CD4-positive, CD25-positive, alpha-beta regulatory T cell (primary cell): ENCODE data around the gene MFGE8. TPM values are rescaled to one million over a fixed set of nuclear protein-coding genes. Genes with fewer than 3 reads are reported as not detected.
A peak's percentile ranks its signal among the peaks of the same experiment; 100 is the strongest.

Experiments
- ATAC-seq, 2 donors: fragments of 150-1000 bp; cut with Tn5 transposase; one replicate each; pipeline ENCODE4 v1.10.0; 2021; ENCODE audit warnings: low read depth in 2 of 2, moderate number of reproducible peaks in 2 of 2, moderate library complexity in 1 of 2
- DNase-seq, 3 donors: peaks; one replicate each; pipeline versions ENCODE4 v3.0.0 to v3.0.0-alpha.2; 2012 to 2022; ENCODE audit warnings: mixed read lengths in 1 of 3
- H3K27ac ChIP-seq: one replicate; pipeline ENCODE4 v1.7.0; 2013; ENCODE audit warnings: mild to moderate bottlenecking, low read length; ENCODE audit not compliant: insufficient read depth, poor library complexity, severe bottlenecking
- H3K27me3 ChIP-seq: one replicate; pipeline ENCODE4 v1.7.0; 2013; ENCODE audit warnings: low read length; ENCODE audit not compliant: control insufficient read depth, insufficient read depth
- H3K36me3 ChIP-seq: one replicate; pipeline ENCODE4 v1.7.0; 2013; ENCODE audit warnings: mild to moderate bottlenecking, low read length, moderate library complexity; ENCODE audit not compliant: control insufficient read depth, insufficient read depth
- H3K4me1 ChIP-seq: 2 replicates; pipeline ENCODE4 v1.7.0; 2013; ENCODE audit warnings: mild to moderate bottlenecking, low read length; ENCODE audit not compliant: insufficient read depth, control insufficient read depth, poor library complexity, severe bottlenecking
- H3K4me3 ChIP-seq: one replicate; pipeline ENCODE4 v1.7.0; 2013; ENCODE audit warnings: low read depth, mild to moderate bottlenecking, low read length, moderate library complexity
- H3K9me3 ChIP-seq, 2 experiments: 1 replicate in 1 of 2; 2 replicates in 1 of 2; pipeline ENCODE4 v1.7.0; 2013; ENCODE audit warnings: low read length in 2 of 2, mild to moderate bottlenecking in 1 of 2, moderate library complexity in 1 of 2; ENCODE audit not compliant: control insufficient read depth in 2 of 2
- H3K27ac Mint-ChIP-seq, 3 donors: one replicate each; pipeline ENCODE4 v1.8.0; 2020 to 2022; ENCODE audit warnings: mild to moderate bottlenecking in 3 of 3, mixed read lengths in 3 of 3, moderate library complexity in 2 of 3
- H3K27me3 Mint-ChIP-seq: one replicate; pipeline ENCODE4 v1.8.0; 2022; ENCODE audit warnings: mild to moderate bottlenecking, mixed read lengths
- H3K36me3 Mint-ChIP-seq: one replicate; pipeline ENCODE4 v1.8.0; 2020; ENCODE audit warnings: mixed read lengths
- H3K4me1 Mint-ChIP-seq, 4 donors: one replicate each; pipeline ENCODE4 v1.8.0; 2020 to 2022; ENCODE audit warnings: mixed read lengths in 4 of 4, mild to moderate bottlenecking in 1 of 4
- H3K4me3 Mint-ChIP-seq, 4 donors: one replicate each; pipeline ENCODE4 v1.8.0; 2020 to 2022; ENCODE audit warnings: mild to moderate bottlenecking in 4 of 4, mixed read lengths in 4 of 4, moderate library complexity in 3 of 4
- H3K9me3 Mint-ChIP-seq, 7 donors: one replicate each; pipeline ENCODE4 v1.8.0; 2020 to 2022; ENCODE audit warnings: mixed read lengths in 7 of 7, mild to moderate bottlenecking in 3 of 7, moderate library complexity in 2 of 7
- polyA plus RNA-seq, 4 donors: library from polyadenylated mRNA; unstranded; fragments of 300-500 nt; fragmentation: Illumina TruSeq; gene quantifications; one replicate each; pipeline ENCODE4 v1.2.3, GENCODE V29; 2021
- total RNA-seq: library from RNA; stranded (reverse); gene quantifications from one replicate; pipeline ENCODE4 v1.2.3, GENCODE V29; 2022

MFGE8 gene
- total and polyA plus RNA-seq, 5 donors from 2014 or later = 14.0 to 149 (median 14.4) TPM

DNA sequence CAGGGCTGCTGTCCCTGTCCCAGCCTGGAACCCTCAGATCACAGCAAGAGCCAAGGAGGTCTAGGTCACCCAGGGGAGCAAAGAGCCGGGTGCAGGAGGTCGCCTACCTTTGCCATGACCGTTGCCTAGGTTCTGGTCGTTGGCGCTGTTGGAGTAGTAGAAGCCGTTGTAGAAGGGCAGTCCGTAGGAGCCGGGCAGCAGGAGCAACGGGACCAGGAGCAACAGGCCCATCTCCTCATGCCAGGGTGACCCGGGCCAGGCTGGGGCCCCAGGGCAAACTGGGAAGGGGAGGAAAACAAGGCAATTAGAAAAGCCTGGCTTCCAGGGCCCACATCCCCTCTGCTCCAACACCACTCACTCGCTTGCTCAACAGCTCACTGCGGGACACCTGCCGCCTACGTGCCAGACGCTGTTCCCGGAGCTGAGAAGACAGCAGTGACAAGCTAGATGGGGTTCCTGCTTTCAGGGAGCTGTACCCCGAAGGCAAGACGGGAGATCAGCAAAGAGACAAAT is 26.1 kb downstream of the MFGE8 start:
- DNase-seq (no peak), ATAC-seq (no peak)
- H3K9me3 Mint-ChIP-seq = no peaks in the 10 kb centered on the region
- H3K4me1 Mint-ChIP-seq = peaks cover 0 to 57% (median 22%) of the 10 kb centered on the region in 4 donors
- Histone ChIP-seq H3K4me3 (no peak overlapping the region), H3K4me1 (peaks cover 10% of the 10 kb centered on the region), H3K27me3 (no peaks in the 10 kb centered on the region), H3K36me3 (peaks cover 62% of the 10 kb centered on the region), H3K9me3 (no peaks in the 10 kb centered on the region), H3K27ac (no peak overlapping the region)
- H3K27me3 Mint-ChIP-seq = no peaks in the 10 kb centered on the region
- H3K27ac Mint-ChIP-seq = peak overlapping the region in 1 of 3 donors; percentile 51
- peak overlapping the region in 1 of 4 donors; percentile 58 for H3K4me3 Mint-ChIP-seq
- peaks cover 36% of the 10 kb centered on the region for H3K36me3 Mint-ChIP-seq

DNA sequence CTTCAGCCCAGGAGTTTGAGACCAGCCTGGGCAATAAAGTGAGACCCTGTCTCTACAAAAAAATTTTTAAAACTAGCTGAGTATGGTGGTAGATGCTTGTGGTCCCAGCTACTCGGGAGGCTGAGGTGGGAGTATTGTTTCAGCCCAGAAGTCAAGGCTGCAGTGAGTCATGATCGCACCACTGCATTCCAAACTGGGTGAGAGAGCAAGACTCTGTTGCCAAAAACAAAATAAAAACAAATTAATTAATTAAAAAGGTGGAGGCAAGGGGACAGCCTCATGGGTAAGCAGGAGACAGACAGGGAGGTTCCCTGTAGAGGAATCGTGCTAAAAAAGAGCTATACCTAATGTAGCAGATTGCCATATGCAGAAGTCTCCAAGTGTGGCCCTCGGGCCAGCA is 30.4 kb downstream of the MFGE8 start:
- ATAC-seq (no peak), DNase-seq (no peak)
- Histone ChIP-seq H3K27me3 (no peaks in the 10 kb centered on the region), H3K4me3 (no peak overlapping the region), H3K27ac (no peak overlapping the region), H3K9me3 (no peaks in the 10 kb centered on the region), H3K4me1 (no peaks in the 10 kb centered on the region), H3K36me3 (peaks cover 85% of the 10 kb centered on the region)
- Mint-ChIP-seq H3K4me1 (peaks cover 0 to 37% (median 16%) of the 10 kb centered on the region in 4 donors), H3K9me3 (no peaks in the 10 kb centered on the region), H3K4me3 (no peak overlapping the region), H3K27ac (no peak overlapping the region), H3K27me3 (no peaks in the 10 kb centered on the region), H3K36me3 (peaks cover 56% of the 10 kb centered on the region)

DNA sequence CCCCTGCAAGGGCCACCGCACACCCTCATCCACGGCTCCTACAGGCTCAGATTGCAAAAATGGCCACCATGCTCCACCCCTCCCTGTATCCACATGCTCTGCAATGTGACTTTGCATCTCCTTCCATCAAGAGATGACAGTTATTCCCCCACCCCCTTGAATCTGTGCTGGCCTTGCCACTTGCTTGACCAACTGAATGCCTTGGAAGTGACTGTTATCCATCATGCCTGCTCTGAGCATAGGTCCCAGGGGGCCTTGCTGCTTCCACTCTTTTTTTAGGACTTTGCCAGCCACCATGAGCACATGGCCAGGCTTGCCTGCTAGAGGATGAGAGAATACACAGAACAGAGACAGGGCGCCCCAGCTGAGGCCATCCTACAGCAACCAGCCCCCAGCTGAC is 31.4 kb downstream of the MFGE8 start:
- ATAC-seq (no peak), DNase-seq (no peak)
- Mint-ChIP-seq H3K9me3 (no peaks in the 10 kb centered on the region), H3K36me3 (peaks cover 53% of the 10 kb centered on the region), H3K27me3 (no peaks in the 10 kb centered on the region), H3K4me1 (peaks cover 0 to 37% (median 16%) of the 10 kb centered on the region in 4 donors), H3K27ac (peak overlapping the region in 1 of 3 donors; percentile 26), H3K4me3 (no peak overlapping the region)
- H3K4me1 ChIP-seq = no peaks in the 10 kb centered on the region
- no peak overlapping the region for H3K27ac ChIP-seq
- H3K9me3 ChIP-seq = no peaks in the 10 kb centered on the region
- H3K4me3 ChIP-seq = no peak overlapping the region
- peaks cover 88% of the 10 kb centered on the region for H3K36me3 ChIP-seq
- H3K27me3 ChIP-seq = no peaks in the 10 kb centered on the region

DNA sequence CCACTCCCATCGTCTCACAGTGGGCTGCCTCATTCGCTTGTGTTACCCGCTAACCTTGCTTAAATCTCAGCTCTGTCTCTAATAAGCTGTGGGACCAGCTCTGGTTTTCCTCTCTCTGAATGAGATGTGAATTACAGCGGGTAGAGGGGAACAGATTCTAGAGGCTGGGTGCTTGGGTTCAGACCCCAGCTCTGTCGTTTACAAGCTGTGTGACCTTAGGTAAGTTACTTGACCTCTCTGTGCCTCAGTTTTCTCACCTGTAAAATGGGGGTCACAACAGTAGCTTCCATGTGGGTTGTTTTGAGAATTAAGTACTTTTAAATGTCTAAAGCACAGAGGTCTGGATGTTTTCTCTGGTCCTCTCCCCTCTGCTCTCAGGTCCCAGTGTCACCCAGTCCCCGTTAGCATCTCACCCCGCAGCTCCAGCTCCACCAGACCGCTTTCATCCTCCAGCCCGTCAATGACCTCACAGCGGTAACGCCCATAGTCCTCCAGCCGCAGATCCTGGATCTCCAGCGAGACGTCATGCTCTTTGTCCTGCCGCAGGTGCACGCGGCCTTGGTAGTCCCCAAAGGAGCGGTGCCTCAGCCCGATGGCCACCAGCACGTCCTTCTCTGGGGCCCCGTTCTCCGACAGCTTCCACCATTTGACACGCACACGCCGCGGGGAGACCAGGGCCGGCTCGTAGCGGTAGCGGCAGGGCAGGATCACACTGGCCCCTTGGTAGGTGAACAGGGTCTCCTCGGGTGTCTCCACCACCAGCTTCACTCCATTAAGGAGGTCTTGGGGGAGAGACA is 32.0 kb downstream of the MFGE8 start:
- no peak overlapping the region for H3K27ac Mint-ChIP-seq
- peak overlapping the region in 1 of 4 donors; percentile 51 for H3K4me3 Mint-ChIP-seq
- H3K4me1 Mint-ChIP-seq = peaks cover 0 to 35% (median 16%) of the 10 kb centered on the region in 4 donors
- Histone ChIP-seq H3K4me3 (no peak overlapping the region), H3K9me3 (no peaks in the 10 kb centered on the region), H3K27me3 (no peaks in the 10 kb centered on the region), H3K27ac (no peak overlapping the region), H3K36me3 (peaks cover 92% of the 10 kb centered on the region), H3K4me1 (no peaks in the 10 kb centered on the region)
- no peaks in the 10 kb centered on the region for H3K27me3 Mint-ChIP-seq
- no peaks in the 10 kb centered on the region for H3K9me3 Mint-ChIP-seq
- ATAC-seq (no peak), DNase-seq (no peak)
- H3K36me3 Mint-ChIP-seq = peaks cover 59% of the 10 kb centered on the region

DNA sequence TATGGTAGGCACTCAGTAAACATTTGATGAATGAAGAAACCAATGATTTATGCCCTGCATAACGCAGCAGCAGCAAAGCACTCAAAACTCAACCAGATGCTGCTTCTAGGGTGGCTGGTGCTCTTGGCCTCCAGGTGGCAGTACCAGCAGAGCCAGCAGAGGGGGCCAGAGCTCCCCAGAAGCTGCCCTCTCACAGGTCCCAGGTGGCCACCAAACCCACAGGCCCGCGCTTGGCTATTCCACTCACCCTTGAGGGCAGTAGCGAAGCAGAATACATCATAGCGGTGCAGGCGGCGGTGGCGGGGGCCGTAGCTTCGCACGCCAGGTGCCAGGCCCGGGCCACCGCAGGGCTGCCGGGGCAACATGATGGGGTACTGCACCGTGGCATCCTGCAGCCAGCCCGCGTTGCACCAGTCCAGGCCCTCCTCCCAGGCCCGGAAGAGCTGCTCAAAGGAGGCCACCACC is 34.4 kb downstream of the MFGE8 start:
- no peak overlapping the region for H3K4me3 Mint-ChIP-seq
- H3K27me3 ChIP-seq = no peaks in the 10 kb centered on the region
- no peak overlapping the region for H3K27ac ChIP-seq
- no peaks in the 10 kb centered on the region for H3K4me1 ChIP-seq
- H3K9me3 Mint-ChIP-seq = no peaks in the 10 kb centered on the region
- ATAC-seq (peak; percentile 50 to 63), DNase-seq (peak in 2 of 3 donors; percentile 27 to 56)
- peaks cover 80% of the 10 kb centered on the region for H3K36me3 ChIP-seq
- peaks cover 60% of the 10 kb centered on the region for H3K36me3 Mint-ChIP-seq
- no peaks in the 10 kb centered on the region for H3K9me3 ChIP-seq
- H3K27ac Mint-ChIP-seq = no peak overlapping the region
- no peaks in the 10 kb centered on the region for H3K27me3 Mint-ChIP-seq
- no peak overlapping the region for H3K4me3 ChIP-seq
- peaks cover 0 to 26% (median 11%) of the 10 kb centered on the region in 4 donors for H3K4me1 Mint-ChIP-seq

DNA sequence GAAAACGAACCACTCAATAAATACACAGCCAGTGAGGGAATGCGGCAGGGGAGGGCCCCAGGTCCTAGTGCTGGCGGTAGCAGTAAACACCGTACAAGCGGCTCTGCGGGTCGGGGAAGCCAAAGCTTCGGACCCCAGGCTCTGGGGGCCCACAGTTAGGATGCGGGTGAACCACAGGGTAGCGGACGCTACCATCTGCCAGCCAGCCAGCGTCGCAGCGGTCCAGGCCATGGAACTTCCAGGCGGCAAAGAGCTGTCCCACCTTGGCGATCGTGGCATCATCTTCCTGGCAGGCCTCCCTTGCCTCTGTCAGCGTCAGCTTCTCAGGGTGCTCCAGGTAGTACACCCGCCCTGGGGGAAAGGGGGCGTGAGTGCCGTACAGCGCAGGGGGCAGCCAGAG is 35.3 kb downstream of the MFGE8 start:
- no peaks in the 10 kb centered on the region for H3K27me3 ChIP-seq
- peaks cover 71% of the 10 kb centered on the region for H3K36me3 ChIP-seq
- Mint-ChIP-seq H3K36me3 (peaks cover 53% of the 10 kb centered on the region), H3K9me3 (no peaks in the 10 kb centered on the region), H3K27ac (peak overlapping the region in 1 of 3 donors; percentile 20), H3K4me3 (no peak overlapping the region), H3K4me1 (peaks cover 0 to 19% (median 10%) of the 10 kb centered on the region in 4 donors), H3K27me3 (no peaks in the 10 kb centered on the region)
- no peak overlapping the region for H3K4me3 ChIP-seq
- no peaks in the 10 kb centered on the region for H3K9me3 ChIP-seq
- no peak for ATAC-seq
- DNase-seq = no peak
- no peaks in the 10 kb centered on the region for H3K4me1 ChIP-seq
- H3K27ac ChIP-seq = no peak overlapping the region

DNA sequence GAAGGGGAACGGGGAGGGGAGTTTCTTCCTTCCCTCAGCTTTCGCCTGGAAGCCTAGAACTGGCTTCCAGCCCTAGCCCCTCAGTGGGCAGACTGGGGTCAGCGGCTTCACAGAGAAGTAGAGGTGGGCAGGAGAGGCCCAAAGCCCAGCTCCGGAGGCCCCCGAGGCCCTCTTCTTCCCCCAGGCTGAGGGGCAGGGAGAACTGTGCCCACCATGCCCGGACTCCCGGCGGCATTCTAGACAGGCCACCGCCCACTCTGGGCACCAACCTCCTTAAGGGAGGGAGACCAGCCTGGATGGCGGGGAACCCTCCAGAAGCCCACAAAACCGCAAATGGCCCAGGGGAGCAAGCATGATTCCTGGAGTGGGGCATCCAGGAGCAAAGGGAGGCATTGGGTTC is 35.8 kb downstream of the MFGE8 start:
- H3K27ac Mint-ChIP-seq = no peak overlapping the region
- H3K27me3 ChIP-seq = no peaks in the 10 kb centered on the region
- H3K4me3 ChIP-seq = no peak overlapping the region
- H3K27ac ChIP-seq = no peak overlapping the region
- peaks cover 66% of the 10 kb centered on the region for H3K36me3 ChIP-seq
- peaks cover 50% of the 10 kb centered on the region for H3K36me3 Mint-ChIP-seq
- peaks cover 0 to 16% (median 10%) of the 10 kb centered on the region in 4 donors for H3K4me1 Mint-ChIP-seq
- H3K4me3 Mint-ChIP-seq = no peak overlapping the region
- no peaks in the 10 kb centered on the region for H3K9me3 ChIP-seq
- no peaks in the 10 kb centered on the region for H3K27me3 Mint-ChIP-seq
- DNase-seq (no peak), ATAC-seq (no peak)
- H3K4me1 ChIP-seq = no peaks in the 10 kb centered on the region
- no peaks in the 10 kb centered on the region for H3K9me3 Mint-ChIP-seq
